Activated CD8-positive, alpha-beta memory T cell treated with anti-CD3 and anti-CD28 coated beads for 36 hours (primary cell): ENCODE results near the gene PARD6A. TPM values are rescaled to one million over a fixed set of nuclear protein-coding genes. Genes with fewer than 3 reads are reported as not detected.

Experiments used
- CTCF ChIA-PET: fragments of 350-600 bp; sonication (Branson Sonifier 250); formaldehyde crosslinking; loops from one replicate; lab custom pipeline; 2021; ENCODE audit warnings: antibody characterized with exemption; lab: Charles Lee
- POLR2A ChIA-PET: fragments of 350-600 bp; sonication (Branson Sonifier 250); formaldehyde crosslinking; loops from one replicate; lab custom pipeline; 2021; ENCODE audit warnings: antibody characterized with exemption; lab: Charles Lee
- total RNA-seq, 2 experiments: library from RNA; stranded (reverse); gene quantifications; one replicate each; pipeline ENCODE4 v1.2.3, GENCODE V29; 2021

Gene PARD6A
- total RNA-seq, 2 experiments from 2014 or later = 17.4 to 18.3 TPM

- CTCF ChIA-PET = interaction anchor here (0.8 to 1.0 kb wide), 2 partner anchors 11 to 17 kb away, joined by 3 to 4 read pairs; partner anchors contain the start of gene CARMIL2
- POLR2A ChIA-PET = no interaction called here
Observed at GRCh38 chr16:67661886-67662652, 1.3 kb downstream of the PARD6A start.

GRCh38 chr16:67662653-67663010, 1.9 kb downstream of the PARD6A start:
- POLR2A ChIA-PET = interaction anchor here (0.5 kb wide), 1 partner anchor 326 kb away, joined by 3 read pairs; no protein-coding TSS in a partner anchor
- CTCF ChIA-PET = interaction anchor here (0.8 to 1.6 kb wide), 2 partner anchors 10 to 100 kb away, joined by 3 read pairs; partner anchors contain the start of gene CTCF

GRCh38 chr16:67663151-67663876, 2.6 kb downstream of the PARD6A start:
- CTCF ChIA-PET = interaction anchor here (0.6 to 5.0 kb wide), 5 partner anchors 9 to 142 kb away, joined by 3 to 42 read pairs (median 3); partner anchors contain the start of gene CTCF
- POLR2A ChIA-PET = interaction anchor here (0.5 kb wide), 1 partner anchor 325 kb away, joined by 3 read pairs; no protein-coding TSS in a partner anchor

GRCh38 chr16:67663877-67664222, 3.1 kb downstream of the PARD6A start:
- POLR2A ChIA-PET = no interaction called here
- CTCF ChIA-PET = interaction anchor here (0.6 to 5.0 kb wide), 4 partner anchors 30 to 142 kb away, joined by 3 to 42 read pairs (median 3); partner anchors contain the start of gene CTCF

- ChIA-PET POLR2A (no interaction called here), CTCF (interaction anchor here (0.6 to 5.0 kb wide), 5 partner anchors 19 to 152 kb away, joined by 3 to 42 read pairs (median 3); partner anchors contain the start of genes CARMIL2 and CTCF)
Observed at GRCh38 chr16:67664258-67664657, 3.5 kb downstream of the PARD6A start.

- POLR2A ChIA-PET = no interaction called here
Observed at GRCh38 chr16:67664871-67665270, 4.1 kb downstream of the PARD6A start.

GRCh38 chr16:67665598-67665997, 4.8 kb downstream of the PARD6A start:
- CTCF ChIA-PET = interaction anchor here (0.5 to 5.0 kb wide), 7 partner anchors 21 to 268 kb away, joined by 3 to 42 read pairs (median 4); partner anchors contain the start of genes ATP6V0D1 and CARMIL2
- POLR2A ChIA-PET = interaction anchor here (0.6 kb wide), 1 partner anchor 26 kb away, joined by 3 read pairs; no protein-coding TSS in a partner anchor

More at GRCh38 chr16:67664871-67665270, 4.1 kb downstream of the PARD6A start:
- CTCF ChIA-PET = interaction anchor here (1.2 to 5.0 kb wide), 3 partner anchors 20 to 151 kb away, joined by 3 to 42 read pairs (median 7); partner anchors contain the start of gene CARMIL2

- CTCF ChIA-PET = interaction anchor here (0.5 to 5.0 kb wide), 9 partner anchors 21 to 267 kb away, joined by 3 to 42 read pairs (median 4); partner anchors contain the start of genes ATP6V0D1, CARMIL2 and GFOD2
- POLR2A ChIA-PET = interaction anchor here (0.6 to 1.0 kb wide), 2 partner anchors 26 to 129 kb away, joined by 3 read pairs; no protein-coding TSS in a partner anchor
Observed at GRCh38 chr16:67666032-67666551, 5.3 kb downstream of the PARD6A start.

- POLR2A ChIA-PET = interaction anchor here (0.7 to 1.2 kb wide), 4 partner anchors 9 to 140 kb away, joined by 3 to 4 read pairs (median 3); partner anchors contain the start of genes CARMIL2, RANBP10 and TSNAXIP1
- CTCF ChIA-PET = interaction anchor here (0.6 to 5.0 kb wide), 16 partner anchors 7 to 399 kb away, joined by 3 to 42 read pairs (median 4); partner anchors contain the start of genes ACD, ATP6V0D1 and GFOD2
Observed at GRCh38 chr16:67666559-67667452, 6.0 kb downstream of the PARD6A start, which contains the start of the genes C16orf86 and ENKD1. C16orf86 (plus strand) TSS chr16:67666814; CDS start chr16:67666971, 157 bp downstream. ENKD1 (minus strand) TSS chr16:67666750; CDS start chr16:67666442, 308 bp downstream.

- ChIA-PET POLR2A (interaction anchor here (1.1 to 1.2 kb wide), 2 partner anchors 10 to 139 kb away, joined by 3 to 4 read pairs; partner anchors contain the start of genes RANBP10 and TSNAXIP1), CTCF (interaction anchor here (0.5 to 5.0 kb wide), 16 partner anchors 8 to 204 kb away, joined by 3 to 42 read pairs (median 4); partner anchors contain the start of genes ACD, ATP6V0D1 and GFOD2)
Observed at GRCh38 chr16:67667453-67667816, 6.7 kb downstream of the PARD6A start.

GRCh38 chr16:67667817-67668494, 7.2 kb downstream of the PARD6A start:
- POLR2A ChIA-PET = interaction anchor here (1.1 to 1.2 kb wide), 2 partner anchors 10 to 138 kb away, joined by 3 to 4 read pairs; partner anchors contain the start of genes RANBP10 and TSNAXIP1
- CTCF ChIA-PET = interaction anchor here (0.5 to 5.0 kb wide), 18 partner anchors 8 to 216 kb away, joined by 3 to 42 read pairs (median 3); partner anchors contain the start of genes ACD, ATP6V0D1 and GFOD2

GRCh38 chr16:67668495-67669157, 7.9 kb downstream of the PARD6A start:
- CTCF ChIA-PET = interaction anchor here (0.6 to 5.0 kb wide), 13 partner anchors 9 to 215 kb away, joined by 3 to 42 read pairs (median 5); partner anchors contain the start of genes ACD, ATP6V0D1 and GFOD2
- POLR2A ChIA-PET = no interaction called here

GRCh38 chr16:67669499-67670101, 8.8 kb downstream of the PARD6A start:
- CTCF ChIA-PET = interaction anchor here (1.0 to 4.1 kb wide), 5 partner anchors 10 to 156 kb away, joined by 3 to 19 read pairs (median 5); partner anchors contain the start of gene ACD
- POLR2A ChIA-PET = no interaction called here

- ChIA-PET CTCF (interaction anchor here (0.5 to 4.1 kb wide), 5 partner anchors 9 to 169 kb away, joined by 3 to 19 read pairs (median 3); no protein-coding TSS in a partner anchor), POLR2A (no interaction called here)
Observed at GRCh38 chr16:67672306-67672705, 11.5 kb downstream of the PARD6A start.
